ENCODE results near the gene PLD1.

DNA sequence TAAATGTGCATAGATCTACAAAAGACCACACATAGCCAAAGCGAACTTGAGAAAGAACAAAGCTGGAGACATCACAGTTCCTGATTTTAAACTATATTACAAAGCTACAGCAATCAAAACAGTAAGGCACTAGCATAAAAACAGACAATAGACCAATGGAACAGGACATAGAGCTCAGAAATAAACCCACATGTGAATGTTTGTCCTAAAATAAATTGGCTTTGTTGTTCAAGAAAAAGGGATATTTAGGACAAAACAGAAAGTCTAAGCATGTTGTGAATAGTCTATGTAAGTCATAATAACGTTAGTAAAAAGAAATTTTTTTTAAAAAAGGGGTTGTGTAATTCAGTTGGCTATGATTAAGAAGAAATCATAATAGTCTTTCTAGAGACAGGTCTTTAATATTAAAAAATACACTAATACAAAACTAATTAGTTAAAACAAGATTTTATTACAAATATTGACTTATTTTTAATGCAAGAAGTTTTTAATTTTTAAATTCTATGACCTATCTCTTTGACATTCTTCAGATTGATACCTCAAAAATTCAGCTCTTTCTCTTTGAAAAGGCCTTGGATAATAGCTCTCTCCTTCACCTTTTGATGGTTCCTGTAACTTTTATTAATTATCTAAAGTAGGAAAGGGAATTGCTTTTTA lies 44.5 kb upstream of the PLD1 start:
- TF ChIP-seq, protein P1, sequence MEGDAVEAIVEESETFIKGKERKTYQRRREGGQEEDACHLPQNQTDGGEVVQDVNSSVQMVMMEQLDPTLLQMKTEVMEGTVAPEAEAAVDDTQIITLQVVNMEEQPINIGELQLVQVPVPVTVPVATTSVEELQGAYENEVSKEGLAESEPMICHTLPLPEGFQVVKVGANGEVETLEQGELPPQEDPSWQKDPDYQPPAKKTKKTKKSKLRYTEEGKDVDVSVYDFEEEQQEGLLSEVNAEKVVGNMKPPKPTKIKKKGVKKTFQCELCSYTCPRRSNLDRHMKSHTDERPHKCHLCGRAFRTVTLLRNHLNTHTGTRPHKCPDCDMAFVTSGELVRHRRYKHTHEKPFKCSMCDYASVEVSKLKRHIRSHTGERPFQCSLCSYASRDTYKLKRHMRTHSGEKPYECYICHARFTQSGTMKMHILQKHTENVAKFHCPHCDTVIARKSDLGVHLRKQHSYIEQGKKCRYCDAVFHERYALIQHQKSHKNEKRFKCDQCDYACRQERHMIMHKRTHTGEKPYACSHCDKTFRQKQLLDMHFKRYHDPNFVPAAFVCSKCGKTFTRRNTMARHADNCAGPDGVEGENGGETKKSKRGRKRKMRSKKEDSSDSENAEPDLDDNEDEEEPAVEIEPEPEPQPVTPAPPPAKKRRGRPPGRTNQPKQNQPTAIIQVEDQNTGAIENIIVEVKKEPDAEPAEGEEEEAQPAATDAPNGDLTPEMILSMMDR (IDR thresholded peaks at IDR 0.05), result no peak
- no peak for TF ChIP-seq POLR2A (IDR thresholded peaks at IDR 0.05)

Data from heart left ventricle (tissue), 13 donors.